GM04503 (cell line): ENCODE results near the gene ARL14.
"Not testable (repeated sequence)": the region's sequence is repeated elsewhere in the genome, so short reads cannot be mapped to it uniquely, and the experiment has no call there.

Source experiments
- DNase-seq: peaks from one replicate; pipeline ENCODE4 v3.0.0-alpha.2; 2012; ENCODE audit warnings: low read depth

Gene ARL14

DNA sequence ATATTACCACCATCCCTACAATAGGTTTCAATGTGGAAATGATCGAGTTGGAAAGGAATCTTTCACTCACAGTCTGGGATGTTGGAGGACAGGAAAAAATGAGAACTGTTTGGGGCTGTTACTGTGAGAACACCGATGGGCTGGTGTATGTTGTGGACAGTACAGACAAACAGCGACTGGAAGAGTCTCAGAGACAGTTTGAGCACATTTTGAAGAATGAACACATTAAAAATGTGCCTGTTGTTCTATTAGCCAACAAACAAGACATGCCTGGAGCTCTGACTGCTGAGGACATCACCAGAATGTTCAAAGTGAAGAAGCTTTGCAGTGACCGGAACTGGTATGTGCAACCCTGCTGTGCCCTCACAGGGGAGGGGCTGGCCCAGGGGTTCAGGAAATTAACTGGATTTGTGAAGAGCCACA, 510 bp downstream of the ARL14 start:
- no peak for DNase-seq

DNA sequence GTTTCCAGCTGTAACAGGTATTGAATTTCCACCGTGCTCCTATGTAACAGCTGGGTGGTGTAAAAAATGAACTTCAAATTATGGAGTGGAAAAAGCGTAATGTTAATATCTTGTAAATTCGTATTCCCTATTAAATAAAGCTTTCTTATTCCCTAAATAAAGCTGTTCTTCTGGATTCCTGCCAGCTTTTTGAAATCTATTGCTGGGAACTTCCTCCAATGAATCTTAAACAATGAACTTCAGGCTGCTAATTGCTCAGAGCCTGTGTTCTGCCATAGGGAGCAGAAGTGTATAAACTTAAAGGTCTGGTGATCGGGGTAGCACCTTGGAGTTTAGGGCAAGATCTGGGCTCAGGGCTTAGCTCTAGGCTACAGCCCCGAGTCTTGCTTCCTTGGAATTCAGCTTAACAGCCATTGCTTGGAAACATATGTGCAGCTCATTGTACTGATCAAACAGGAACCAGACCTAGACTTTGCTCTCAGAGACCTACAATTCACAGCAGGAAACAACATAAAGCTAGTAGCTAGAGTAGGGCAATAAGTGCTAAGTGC, 1.4 kb downstream of the ARL14 start:
- DNase-seq = no peak

DNA sequence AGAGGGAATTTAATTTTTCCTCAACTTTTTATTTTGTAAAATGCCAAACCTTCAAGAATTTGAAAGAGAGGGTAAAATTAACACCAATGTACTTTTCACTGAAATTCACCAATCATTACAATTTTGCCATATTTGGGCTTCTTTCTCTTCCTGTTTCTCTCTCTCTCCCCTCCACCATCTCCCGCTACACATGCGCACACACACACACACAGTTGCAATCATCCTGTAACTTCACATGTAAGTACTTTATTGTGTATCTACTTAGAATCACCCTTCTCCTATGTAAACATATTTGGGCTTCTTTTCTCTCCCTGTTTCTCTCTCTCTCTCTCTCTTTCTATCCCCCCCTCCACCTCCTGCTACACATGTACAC, 7.4 kb downstream of the ARL14 start:
- DNase-seq = no peak

DNA sequence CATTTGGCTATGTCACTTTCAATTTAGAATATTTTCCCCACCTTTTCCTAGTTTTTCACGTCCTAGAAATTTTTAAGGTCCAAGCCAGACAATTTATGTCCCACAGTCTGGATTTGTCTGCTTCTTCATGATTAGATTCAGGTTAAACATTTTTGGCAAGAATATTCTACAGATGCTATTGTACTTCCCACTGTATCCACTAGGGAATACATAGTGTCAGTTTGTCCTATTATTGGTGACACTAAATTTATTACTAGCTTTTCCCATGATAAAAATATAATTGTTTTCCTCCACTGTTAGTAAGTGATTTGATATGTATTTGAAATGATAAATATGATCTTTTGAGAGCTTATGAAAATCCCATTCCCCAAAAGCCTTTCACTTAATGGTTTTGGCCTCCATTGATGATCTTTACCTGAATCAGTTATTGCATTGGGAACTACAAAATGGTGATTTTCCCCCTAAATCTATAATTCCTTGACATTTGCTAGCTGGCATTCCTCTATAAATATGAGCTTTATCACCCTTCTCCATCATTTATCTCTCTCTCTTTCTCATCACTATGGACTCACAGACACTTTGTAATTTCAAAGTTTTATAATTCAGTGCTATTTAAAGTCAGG, 8.3 kb downstream of the ARL14 start:
- no peak for DNase-seq

DNA sequence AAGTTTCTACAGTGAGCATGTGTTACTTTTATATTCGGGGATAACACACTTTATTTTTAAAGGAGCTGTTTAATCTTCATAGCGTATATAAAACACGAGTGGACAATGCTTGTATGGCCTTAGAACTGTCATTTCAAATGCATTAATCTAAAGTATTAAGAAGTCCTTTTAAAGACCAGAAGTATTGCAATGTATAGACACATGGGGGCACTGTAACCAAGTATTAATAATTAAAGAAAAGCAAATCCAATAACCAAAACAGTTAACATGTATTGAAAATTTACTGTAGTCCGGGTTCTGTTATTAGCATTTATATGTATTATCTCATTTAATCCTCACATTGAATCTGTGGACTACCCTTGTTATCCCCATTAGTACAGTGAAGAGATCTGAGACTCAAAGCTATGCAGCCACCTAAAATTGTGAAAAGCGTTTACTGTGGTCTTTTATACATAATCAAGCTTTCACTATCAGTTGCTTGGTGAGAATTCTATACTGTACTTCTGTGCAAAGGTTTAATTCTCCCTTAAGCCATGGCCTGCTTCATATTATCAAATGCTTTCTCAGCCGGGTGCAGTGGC, 10.1 kb downstream of the ARL14 start:
- DNase-seq = no peak

DNA sequence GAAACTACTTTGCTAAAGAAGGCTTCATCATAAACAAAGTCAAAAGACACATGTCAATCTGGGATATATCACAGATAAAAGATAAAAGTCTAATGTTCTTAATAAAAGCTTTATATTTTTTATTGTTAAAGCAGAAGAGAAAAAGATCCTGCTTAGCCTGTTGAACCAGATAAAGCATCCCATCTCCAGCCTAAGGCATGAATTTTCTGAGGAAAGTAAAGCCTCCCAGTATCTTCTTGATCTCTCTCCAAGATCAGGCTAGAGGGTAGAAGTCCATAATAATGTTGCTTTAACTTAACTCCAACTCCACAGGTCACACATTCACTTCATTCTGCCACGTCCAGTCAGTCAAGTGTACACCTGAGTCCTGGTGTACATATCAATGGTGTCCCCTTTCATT, 14.2 kb downstream of the ARL14 start:
- no peak for DNase-seq

DNA sequence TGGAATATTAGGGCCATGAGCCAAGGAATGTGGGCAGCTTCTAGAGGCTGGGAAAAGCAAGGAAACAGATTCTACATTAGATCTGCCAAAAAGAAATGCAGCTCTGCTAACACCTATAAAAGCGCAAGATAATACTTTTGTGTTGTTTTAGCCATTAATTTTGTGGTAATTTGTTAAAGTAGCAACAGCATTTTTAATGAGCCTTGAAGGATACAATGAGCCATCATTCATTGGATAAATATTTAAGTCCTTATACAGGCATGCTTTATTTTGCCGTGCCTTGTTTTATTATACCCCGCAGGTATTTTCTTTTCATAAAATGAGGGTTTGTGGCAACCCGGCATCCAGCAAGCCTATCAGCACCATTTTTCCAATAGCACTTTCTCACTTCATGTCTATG, 15.0 kb downstream of the ARL14 start:
- DNase-seq = no peak

DNA sequence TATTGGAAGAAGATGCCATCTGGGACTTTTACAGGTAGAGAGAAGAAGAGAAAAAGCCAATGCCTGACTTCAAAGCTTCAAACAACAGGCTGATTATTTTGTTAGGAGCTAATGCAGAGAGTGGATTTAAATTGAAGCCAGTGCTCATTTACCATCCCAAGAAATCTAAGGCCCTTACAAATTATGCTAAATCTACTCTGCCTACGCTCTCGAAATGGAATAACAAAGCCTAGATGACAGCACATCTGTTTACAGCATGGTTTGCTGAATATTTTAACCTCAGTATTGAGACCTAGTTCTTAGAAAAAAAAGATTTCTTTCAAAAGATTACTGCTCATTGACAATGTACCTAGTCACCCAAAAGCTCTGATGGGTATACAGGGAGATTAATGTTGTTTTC, 16.2 kb downstream of the ARL14 start:
- DNase-seq = no peak

DNA sequence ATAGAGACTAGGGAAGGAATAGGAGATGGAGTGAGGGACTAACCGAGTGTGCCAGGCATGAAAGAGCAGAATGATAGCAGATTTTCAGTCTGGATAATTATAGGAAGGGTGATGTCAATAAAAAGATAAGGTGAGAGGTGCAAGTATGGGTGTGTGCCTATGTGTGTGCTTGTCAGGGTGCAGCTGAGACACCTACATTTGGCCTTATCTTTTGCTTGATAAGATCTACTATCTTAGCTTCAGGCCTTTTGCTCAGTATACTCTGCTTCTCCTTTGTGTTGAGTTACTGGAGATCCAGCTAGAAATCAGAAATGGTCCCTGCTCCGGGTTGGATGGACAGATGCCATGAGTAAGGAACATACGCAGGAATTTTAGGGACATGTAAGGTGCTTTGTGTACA, 17.4 kb downstream of the ARL14 start:
- DNase-seq = no peak

DNA sequence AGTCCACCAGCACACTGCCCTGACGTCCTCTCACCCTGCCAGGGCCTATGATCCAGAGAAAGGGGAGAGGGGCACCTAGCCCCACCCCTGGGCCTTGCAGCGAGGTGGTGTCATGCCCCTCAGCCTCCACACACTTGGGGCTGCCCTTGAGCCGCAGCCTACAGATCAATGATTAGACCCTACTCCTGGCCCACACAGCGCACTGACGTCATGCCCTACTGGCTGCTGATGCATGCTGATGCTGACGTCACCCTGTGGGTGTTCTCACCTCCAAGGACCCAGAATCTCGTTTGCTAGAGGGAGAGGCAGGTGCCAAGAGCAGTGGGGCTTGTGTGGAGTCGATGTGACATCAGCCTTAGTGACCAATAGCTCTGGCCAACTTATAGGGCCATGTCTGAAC, 18.0 kb downstream of the ARL14 start:
- no peak for DNase-seq

DNA sequence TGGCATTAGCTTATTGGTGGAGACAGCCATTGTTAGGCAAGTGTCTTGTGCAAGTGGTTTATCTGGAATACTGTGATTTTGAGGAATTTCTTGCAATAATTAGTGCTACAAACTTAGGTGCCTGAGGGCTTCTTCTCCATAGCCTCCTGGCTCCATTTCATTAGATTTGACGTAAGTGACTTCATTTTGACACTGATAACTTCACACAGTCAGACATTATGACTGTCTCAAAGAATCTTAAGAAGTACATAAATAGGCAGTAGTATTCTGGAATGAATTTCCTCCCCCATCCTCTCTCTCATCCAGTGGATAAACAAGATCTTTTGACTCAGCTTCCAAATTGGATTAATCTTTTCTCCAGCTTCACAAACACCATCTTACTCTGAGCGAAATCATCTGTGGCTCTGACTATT, 19.0 kb downstream of the ARL14 start:
- no peak for DNase-seq

DNA sequence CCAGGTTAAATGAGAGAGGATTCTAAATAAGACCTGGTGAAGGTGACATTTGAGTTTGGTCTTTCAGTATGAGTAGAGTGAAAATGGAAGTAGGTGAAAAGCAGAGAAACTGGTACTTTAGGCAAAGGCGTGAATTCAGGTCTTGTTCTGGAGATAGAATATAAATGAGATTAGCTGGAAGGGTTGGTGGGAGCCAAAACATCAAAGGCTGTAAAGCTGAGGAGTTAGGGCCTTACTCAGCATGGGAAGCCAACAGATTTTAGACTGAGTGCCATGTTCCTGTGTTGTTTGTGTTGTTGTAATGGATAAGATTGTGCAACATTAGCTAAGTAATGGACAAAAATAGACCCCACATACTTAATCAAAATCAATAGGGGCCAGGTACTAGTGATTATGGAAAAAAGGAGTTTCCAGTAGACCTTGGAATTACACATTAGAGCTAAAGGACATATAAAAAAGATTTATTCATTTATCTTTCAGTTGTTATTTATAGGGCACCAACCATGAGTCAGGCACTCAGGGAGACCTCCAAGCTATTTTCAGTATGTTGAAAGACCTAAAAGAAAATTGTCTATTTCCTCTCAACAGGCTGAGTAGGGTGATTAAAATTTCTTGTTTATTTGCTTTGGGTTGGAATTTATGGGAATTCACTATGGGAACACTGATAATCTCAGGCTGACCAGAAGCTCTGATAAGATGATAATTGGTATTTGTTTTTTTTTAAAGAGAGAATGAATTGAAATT, 20.8 kb downstream of the ARL14 start:
- peak; percentile 51 for DNase-seq

DNA sequence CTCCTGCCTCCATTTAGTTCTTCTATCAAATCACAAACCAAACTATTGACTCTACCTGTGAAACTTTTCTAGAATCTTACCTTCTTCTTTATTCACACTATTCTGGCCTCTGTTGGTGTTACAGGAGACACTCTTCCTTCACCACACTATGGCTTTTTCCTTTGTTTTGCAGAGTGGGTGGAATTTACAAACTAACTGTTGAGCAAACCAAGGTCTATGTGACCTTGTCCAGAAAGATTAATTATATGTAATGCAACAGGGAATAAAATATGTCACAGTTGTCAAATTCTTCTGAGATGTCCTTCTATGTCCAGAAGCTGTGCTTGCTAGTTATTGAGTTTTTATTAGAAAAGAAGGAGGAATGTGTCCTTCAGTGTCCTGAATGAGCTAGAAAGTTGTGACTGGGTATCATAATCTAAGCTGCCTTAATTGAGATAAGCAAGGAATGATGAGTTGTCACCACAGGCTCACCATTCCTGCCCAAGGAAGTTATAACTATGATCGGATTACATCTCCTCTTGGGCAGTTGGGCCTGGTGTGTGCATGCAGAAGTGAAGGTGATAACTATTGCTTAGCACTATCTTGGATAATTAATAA, 21.7 kb downstream of the ARL14 start:
- no peak for DNase-seq

DNA sequence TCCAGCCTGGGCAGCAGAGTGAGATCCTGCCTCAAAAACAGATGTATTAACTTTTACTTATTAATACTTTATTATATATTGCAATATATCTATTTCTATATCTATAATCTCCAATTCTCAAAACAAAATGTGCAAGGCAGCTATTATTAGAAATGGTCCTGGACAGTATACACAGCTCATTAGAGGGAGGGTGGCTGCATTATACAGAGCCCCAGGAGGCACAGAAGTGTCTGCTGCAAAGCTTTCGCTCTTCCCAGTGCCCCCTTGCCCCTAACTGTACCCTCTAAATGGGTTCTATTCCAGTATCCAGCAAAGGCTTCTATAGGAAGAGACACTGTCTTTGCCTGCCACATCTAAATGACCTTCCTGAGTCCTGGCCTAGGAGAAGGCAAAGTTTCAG, 24.5 kb downstream of the ARL14 start:
- no peak for DNase-seq

DNA sequence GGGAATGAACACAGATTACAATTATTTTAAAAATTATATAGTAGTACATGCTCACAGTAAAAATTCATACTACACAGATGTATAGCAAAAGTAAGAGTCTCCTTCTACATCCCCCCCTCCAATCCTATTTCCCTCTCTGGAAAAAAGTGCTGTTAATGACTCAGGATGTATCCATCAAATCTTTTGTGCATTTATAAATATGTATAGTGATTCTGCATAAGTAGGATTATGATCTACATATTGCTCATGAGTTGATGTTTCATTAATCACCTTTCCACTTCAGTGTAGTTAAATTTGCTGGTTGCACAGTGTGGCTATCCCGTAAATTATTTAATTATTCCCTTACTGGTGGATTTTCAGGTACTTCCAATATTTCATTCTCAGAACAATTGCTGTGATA, 25.3 kb downstream of the ARL14 start:
- no peak for DNase-seq

DNA sequence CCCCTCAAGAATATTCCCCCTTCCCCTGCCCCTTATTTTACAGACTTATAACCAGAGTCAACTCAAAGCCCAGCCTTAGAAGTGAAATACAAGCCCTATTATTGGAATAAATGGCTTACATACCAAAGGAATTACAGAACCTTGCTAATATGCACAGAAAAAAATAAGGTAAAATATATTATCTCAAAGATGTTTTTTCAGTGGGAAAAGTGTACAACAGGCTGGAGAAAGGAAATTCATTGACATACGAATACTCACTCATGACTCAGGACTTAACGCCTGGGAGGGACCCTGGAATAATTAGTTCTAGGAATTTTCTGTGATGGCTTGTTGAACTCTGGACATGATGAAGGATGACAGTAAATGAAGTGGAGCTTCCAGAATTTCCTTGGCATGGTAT, 27.0 kb downstream of the ARL14 start:
- no peak for DNase-seq

DNA sequence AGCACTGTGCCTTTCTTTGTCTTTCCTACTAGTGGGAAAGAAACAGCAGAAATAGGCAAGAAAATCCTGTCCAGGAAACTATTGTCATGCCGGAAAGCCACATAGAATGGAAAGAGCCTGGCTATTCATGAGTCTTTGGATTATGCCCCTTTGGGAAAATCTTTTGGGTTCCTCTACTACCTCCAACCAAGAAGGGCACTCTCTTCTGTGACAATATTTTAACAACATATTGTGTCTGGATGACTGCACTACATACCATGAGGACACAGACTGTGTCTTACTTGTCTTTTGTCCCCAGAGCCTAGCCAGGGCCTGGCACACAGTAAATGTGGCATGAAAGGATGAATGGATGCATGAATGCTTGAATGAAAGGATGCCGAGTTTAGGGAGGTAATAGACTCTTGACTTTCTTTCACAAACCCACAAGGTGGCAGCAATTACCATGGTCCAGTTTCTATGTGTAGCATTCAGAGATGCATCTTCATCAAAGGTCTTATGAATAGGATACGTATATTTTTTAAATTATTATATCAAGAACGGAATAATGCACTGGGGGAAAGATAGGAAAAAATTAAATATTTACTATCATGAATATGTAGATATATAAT, 30.3 kb downstream of the ARL14 start:
- DNase-seq = no peak

DNA sequence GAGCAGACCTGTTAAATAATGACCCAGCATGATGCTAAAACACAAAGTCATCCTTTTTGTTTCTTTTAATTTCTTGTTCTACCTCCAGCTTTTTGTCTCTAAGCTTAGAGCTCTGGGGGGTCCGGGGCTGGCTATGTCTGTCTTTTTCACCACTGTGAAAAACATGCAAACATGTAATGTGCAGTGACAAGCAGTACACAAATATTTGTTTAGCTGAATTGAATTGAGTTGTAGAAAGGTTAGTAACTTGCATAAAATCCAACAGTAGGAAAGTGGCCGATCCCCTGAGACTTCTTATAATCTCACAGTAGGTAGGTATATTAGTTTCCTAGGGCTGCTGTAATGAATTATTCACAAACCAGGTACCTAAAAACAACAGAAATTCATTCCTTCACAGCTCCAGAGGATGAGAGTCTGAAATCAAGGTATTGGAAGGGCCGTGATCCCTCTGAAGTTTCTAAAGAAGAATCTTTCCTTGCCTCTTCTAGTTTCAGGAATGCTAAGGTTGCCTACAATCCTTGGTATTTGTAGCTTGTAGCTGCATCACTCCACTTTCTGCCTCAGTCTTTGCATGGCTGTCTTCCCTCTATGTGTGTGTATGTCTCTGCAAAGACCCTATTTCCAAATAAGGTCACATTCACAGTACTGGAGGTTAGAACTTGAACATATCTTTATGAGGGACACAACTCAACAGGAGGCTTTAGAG, 32.7 kb downstream of the ARL14 start:
- no peak for DNase-seq

DNA sequence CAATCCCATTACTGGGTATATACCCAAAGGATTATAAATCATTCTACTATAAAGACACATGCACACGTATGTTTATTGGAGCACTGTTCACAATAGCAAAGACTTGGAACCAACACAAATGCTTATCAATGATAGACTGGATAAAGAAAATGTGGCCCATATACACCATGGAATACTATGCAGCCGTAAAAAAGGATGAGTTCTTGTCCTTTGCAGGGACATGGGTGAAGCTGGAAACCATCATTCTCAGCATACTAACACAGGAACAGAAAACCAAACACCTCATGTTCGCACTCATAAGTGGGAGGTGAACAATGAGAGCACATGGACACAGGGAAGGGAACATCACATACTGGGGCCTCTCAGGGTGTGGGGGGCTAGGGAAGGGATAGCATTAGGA, 36.2 kb downstream of the ARL14 start:
- not testable (repeated sequence) for DNase-seq

DNA sequence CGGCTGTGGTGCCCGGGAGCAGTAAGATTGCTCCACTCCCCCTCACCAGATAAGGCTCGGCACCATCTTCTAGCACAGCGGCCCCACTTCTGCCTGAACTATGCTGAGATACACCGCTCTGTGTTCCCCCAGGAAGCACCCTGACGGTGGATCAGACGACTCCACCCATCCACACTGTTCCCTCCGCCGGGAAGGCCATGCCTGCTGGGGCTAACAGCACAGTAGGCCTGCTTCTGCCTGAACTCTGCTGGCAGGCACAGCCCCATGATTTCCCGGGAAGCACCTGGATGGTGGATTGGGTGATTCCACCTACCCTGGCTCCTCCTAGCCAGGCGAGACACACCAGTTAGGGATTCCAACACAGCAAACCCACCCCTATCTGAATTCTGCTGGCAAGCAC, 42.8 kb downstream of the ARL14 start:
- no peak for DNase-seq

DNA sequence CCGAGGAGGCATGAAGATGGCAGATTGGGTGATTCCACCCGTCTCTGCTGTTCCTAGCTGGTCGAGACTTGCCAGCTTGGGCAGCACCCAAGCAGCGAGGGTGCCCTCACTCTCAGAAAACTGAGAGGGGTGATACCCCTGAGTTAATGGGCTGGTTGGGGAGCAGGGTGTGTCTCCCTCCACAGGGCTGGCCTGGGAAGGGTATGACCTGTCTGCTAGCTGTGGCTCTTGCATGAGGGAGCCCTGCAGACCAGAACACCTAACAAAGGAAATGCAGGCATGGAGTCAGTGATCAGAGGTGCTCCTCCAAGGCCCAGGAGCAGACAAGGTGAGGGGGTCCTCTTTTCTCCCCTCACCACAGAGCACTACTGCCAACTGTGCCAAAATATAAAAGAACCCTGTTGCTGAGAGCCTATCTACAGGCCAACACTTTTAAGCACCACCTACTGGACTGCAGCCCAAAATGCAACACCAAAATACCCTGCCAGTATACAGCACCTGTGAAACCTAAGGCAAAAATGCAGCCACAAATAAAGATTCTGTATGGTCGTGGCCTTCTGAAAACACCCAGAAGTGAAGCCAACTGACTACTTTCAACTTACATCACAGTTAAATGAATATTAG, 43.3 kb downstream of the ARL14 start:
- no peak for DNase-seq

DNA sequence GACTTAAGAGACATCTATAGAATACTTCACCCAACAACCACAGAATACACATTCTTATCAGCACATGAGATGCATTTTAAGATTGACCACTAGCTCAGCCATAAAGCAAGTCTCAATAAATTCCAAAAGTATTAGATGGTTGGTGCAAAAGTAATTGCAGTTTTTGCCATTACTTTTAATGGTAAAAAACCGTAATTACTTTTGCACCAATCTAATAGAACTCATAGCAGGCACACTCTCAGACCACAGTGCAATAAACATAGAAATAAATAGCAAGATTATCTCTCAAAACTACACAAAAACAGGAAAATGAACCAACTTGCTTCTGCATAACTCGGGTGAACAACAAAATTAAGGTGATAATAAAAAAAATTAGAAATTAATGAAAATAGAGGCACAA, 45.4 kb downstream of the ARL14 start:
- DNase-seq = no peak
